ENCODE data around the gene GALNTL6. TPM values are rescaled to one million over a fixed set of nuclear protein-coding genes. Genes with fewer than 3 reads are reported as not detected.

Gene GALNTL6
- total and polyA plus RNA-seq, 7 donors = 0.14 to 2.5 (median 0.42) TPM; not detected in 1

- 25 to 80% methylated on average over 1 of the region's 1 CpG for WGBS, 2 donors
- intact Hi-C loops (cut with DNase I) = no loop called here
- H3K4me1 ChIP-seq = no peaks in the 10 kb centered on the region
Measured at GRCh38 chr4:172083272-172083671, 270.1 kb downstream of the GALNTL6 start.

GRCh38 chr4:172088556-172088955 is 275.4 kb downstream of the GALNTL6 start:
- no peak for TF ChIP-seq POLR2A (IDR thresholded peaks at IDR 0.05)
- TF ChIP-seq EP300 (IDR thresholded peaks at IDR 0.05) = no peak
- TF ChIP-seq POLR2AphosphoS5 (IDR thresholded peaks at IDR 0.05) = no peak
- no peak for TF ChIP-seq CTCF (IDR thresholded peaks at IDR 0.05)
- no peaks in the 10 kb centered on the region for H3K4me1 ChIP-seq
- no peaks in the 10 kb centered on the region for H3K27me3 ChIP-seq
- intact Hi-C loops (cut with DNase I) = no loop called here
- H3K9me3 ChIP-seq = no peaks in the 10 kb centered on the region
- no peak overlapping the region for H3K4me3 ChIP-seq
- no peak for DNase-seq
- no peaks in the 10 kb centered on the region for H3K36me3 ChIP-seq
- 31 to 63% methylated on average over 2 of the region's 2 CpGs for WGBS, 2 donors
- no peak overlapping the region for H3K27ac ChIP-seq

More at GRCh38 chr4:172083272-172083671, 270.1 kb downstream of the GALNTL6 start:
- Histone ChIP-seq H3K27ac (no peak overlapping the region), H3K36me3 (no peaks in the 10 kb centered on the region), H3K9me3 (no peaks in the 10 kb centered on the region), H3K27me3 (no peaks in the 10 kb centered on the region), H3K4me3 (no peak overlapping the region)
- TF ChIP-seq POLR2A (IDR thresholded peaks at IDR 0.05) (no peak), EP300 (IDR thresholded peaks at IDR 0.05) (no peak), CTCF (IDR thresholded peaks at IDR 0.05) (no peak), POLR2AphosphoS5 (IDR thresholded peaks at IDR 0.05) (no peak)
- DNase-seq = no peak

GRCh38 chr4:172095161-172095560 is 282.0 kb downstream of the GALNTL6 start:
- Histone ChIP-seq H3K4me1 (no peaks in the 10 kb centered on the region), H3K4me3 (no peak overlapping the region), H3K27ac (no peak overlapping the region), H3K36me3 (no peaks in the 10 kb centered on the region), H3K9me3 (no peaks in the 10 kb centered on the region), H3K27me3 (no peaks in the 10 kb centered on the region)
- TF ChIP-seq POLR2AphosphoS5 (IDR thresholded peaks at IDR 0.05) (no peak), EP300 (IDR thresholded peaks at IDR 0.05) (no peak), POLR2A (IDR thresholded peaks at IDR 0.05) (no peak), CTCF (IDR thresholded peaks at IDR 0.05) (no peak)
- intact Hi-C loops (cut with DNase I) = no loop called here
- no peak for DNase-seq
- 62% methylated on average over 4 of the region's 4 CpGs for WGBS, 2 donors

- intact Hi-C loops (cut with DNase I) = no loop called here
- no peak overlapping the region for H3K4me3 ChIP-seq
- WGBS, 2 donors = 81 to 82% methylated on average over 6 of the region's 6 CpGs
- no peaks in the 10 kb centered on the region for H3K9me3 ChIP-seq
- no peak for DNase-seq
- no peak overlapping the region for H3K27ac ChIP-seq
- H3K4me1 ChIP-seq = no peaks in the 10 kb centered on the region
- H3K36me3 ChIP-seq = no peaks in the 10 kb centered on the region
- no peaks in the 10 kb centered on the region for H3K27me3 ChIP-seq
- TF ChIP-seq CTCF (IDR thresholded peaks at IDR 0.05) (no peak), POLR2A (IDR thresholded peaks at IDR 0.05) (no peak), POLR2AphosphoS5 (IDR thresholded peaks at IDR 0.05) (no peak), EP300 (IDR thresholded peaks at IDR 0.05) (no peak)
Measured at GRCh38 chr4:172096786-172097185, 283.6 kb downstream of the GALNTL6 start.

GRCh38 chr4:172099376-172099775 is 286.2 kb downstream of the GALNTL6 start:
- Histone ChIP-seq H3K36me3 (no peaks in the 10 kb centered on the region), H3K9me3 (no peaks in the 10 kb centered on the region), H3K4me1 (no peaks in the 10 kb centered on the region), H3K27ac (no peak overlapping the region), H3K4me3 (no peak overlapping the region), H3K27me3 (no peaks in the 10 kb centered on the region)
- intact Hi-C loops (cut with DNase I) = no loop called here
- TF ChIP-seq POLR2AphosphoS5 (IDR thresholded peaks at IDR 0.05) (no peak), CTCF (IDR thresholded peaks at IDR 0.05) (no peak), EP300 (IDR thresholded peaks at IDR 0.05) (no peak), POLR2A (IDR thresholded peaks at IDR 0.05) (no peak)
- DNase-seq = no peak
- 62 to 82% methylated on average over 2 of the region's 2 CpGs for WGBS, 2 donors
